GM12878 (cell line): ENCODE measurements around the gene PIEZO2. TPM values are rescaled to one million over a fixed set of nuclear protein-coding genes. Genes with fewer than 3 reads are reported as not detected.

Experiments used
- ATAC-seq: fragments of 200-7000 bp; cut with Tn5 transposase; 3 replicates; pipeline ENCODE4 v1.9.1; 2020; ENCODE audit warnings: mild to moderate bottlenecking, moderate library complexity
- BruUV-seq: library from RNA; stranded (reverse); fragments of 400-500 nt; replicated peaks from 2 replicates; lab custom pipeline; 2021; lab: Mats Ljungman, UMichigan
- CTCF ChIA-PET: fragments of 300-600 bp; sonication (Branson Sonifier 250); formaldehyde crosslinking; extraction: SDS; loops from one replicate; lab custom pipeline; 2021; ENCODE audit warnings: inconsistent platforms; lab: Yijun Ruan, JAX
- POLR2A ChIA-PET: fragments of 350-600 bp; formaldehyde crosslinking; extraction: SDS; loops from one replicate; lab custom pipeline; 2021; ENCODE audit warnings: inconsistent platforms; lab: Charles Lee
- RAD21 ChIA-PET: fragments of 300-600 bp; sonication (Branson Sonifier 250); formaldehyde crosslinking; loops from one replicate; lab custom pipeline; 2023; ENCODE audit warnings: antibody characterized with exemption; ENCODE audit not compliant: unreplicated experiment; lab: Charles Lee
- SMC1A ChIA-PET: fragments of 300-600 bp; sonication (Branson Sonifier 250); formaldehyde crosslinking; loops from one replicate; lab custom pipeline; 2023; ENCODE audit not compliant: unreplicated experiment, uncharacterized antibody; lab: Charles Lee
- DNase-seq: peaks from one replicate; pipeline ENCODE4 v3.0.0-alpha.2; 2011; ENCODE audit warnings: low read depth, low spot score
- FAIRE-seq: peaks from 3 replicates; lab custom pipeline; 2011; peaks lifted over from hg19 to GRCh38; lab: Jason Lieb, UNC
- H2AFZ ChIP-seq: 2 replicates; pipeline ENCODE4 v1.6.0; 2011; ENCODE audit warnings: low read depth, low read length, control low read depth; ENCODE audit not compliant: control insufficient read depth
- H3K27ac ChIP-seq: 2 replicates; pipeline ENCODE4 v1.5.1; 2011; ENCODE audit warnings: control low read depth; ENCODE audit not compliant: control insufficient read depth, insufficient read depth
- H3K27me3 ChIP-seq, 2 experiments: replicated peaks in 1 of 2; 2 replicates each; pipeline versions ENCODE4 v1.6.0 to v1.6.1; 2011; ENCODE audit warnings: low read length in 1 of 2; ENCODE audit not compliant: control insufficient read depth in 2 of 2, insufficient read depth in 2 of 2
- H3K36me3 ChIP-seq, 2 experiments: 2 replicates each; pipeline ENCODE4 v1.5.1; 2011; ENCODE audit warnings: low read length in 1 of 2; ENCODE audit not compliant: control insufficient read depth in 2 of 2, insufficient read depth in 2 of 2
- H3K4me1 ChIP-seq: 2 replicates; pipeline ENCODE4 v1.6.1; 2011; ENCODE audit warnings: mild to moderate bottlenecking, low read length, moderate library complexity, mixed read lengths; ENCODE audit not compliant: control insufficient read depth, insufficient read depth
- H3K4me2 ChIP-seq: 2 replicates; pipeline ENCODE4 v1.6.0; 2011; ENCODE audit warnings: control low read depth; ENCODE audit not compliant: control insufficient read depth, insufficient read depth
- H3K4me3 ChIP-seq: fragments of 200-600 bp; sonication (generic); 2 replicates; pipeline ENCODE4 v1.5.1; 2016
- H3K79me2 ChIP-seq: 2 replicates; pipeline ENCODE4 v1.6.0; 2011; ENCODE audit warnings: low read length; ENCODE audit not compliant: control insufficient read depth, insufficient read depth
- H3K9ac ChIP-seq: 2 replicates; pipeline ENCODE4 v1.8.0; 2011; ENCODE audit warnings: low read length, control low read depth, mixed read lengths; ENCODE audit not compliant: control insufficient read depth, insufficient read depth
- H3K9me3 ChIP-seq: replicated peaks from 3 replicates; pipeline ENCODE4 v1.5.1; 2011; ENCODE audit warnings: mild to moderate bottlenecking, low read length; ENCODE audit not compliant: control insufficient read depth, insufficient read depth
- H4K20me1 ChIP-seq: 2 replicates; pipeline ENCODE4 v1.6.0; 2011; ENCODE audit not compliant: control insufficient read depth, insufficient read depth
- ASH2L ChIP-seq: fragments of 300-600, 200-600 bp; sonication (generic); IDR thresholded peaks from 2 replicates; pipeline ENCODE4 v1.6.1; 2017; ENCODE audit warnings: low read depth, mild to moderate bottlenecking, borderline replicate concordance
- BRCA1 ChIP-seq: IDR thresholded peaks from 2 replicates; pipeline ENCODE4 v1.6.1; 2011; ENCODE audit warnings: low read depth, low read length, improper control_type of control experiment
- CBX3 ChIP-seq: fragments of 200-600 bp; sonication (generic); IDR thresholded peaks from 2 replicates; pipeline ENCODE4 v1.6.1; 2016; ENCODE audit warnings: low read depth, borderline replicate concordance
- FOS ChIP-seq: IDR thresholded peaks from 3 replicates; pipeline ENCODE4 v1.6.1; 2011; ENCODE audit warnings: borderline replicate concordance; ENCODE audit not compliant: insufficient read length; ENCODE audit errors: extremely low read depth
- MEF2A ChIP-seq: IDR thresholded peaks from 2 replicates; pipeline ENCODE4 v1.6.1; 2011; ENCODE audit warnings: low read depth, mild to moderate bottlenecking, low read length, moderate library complexity; ENCODE audit not compliant: insufficient read depth
- MEF2B ChIP-seq: fragments of 450-650 bp; IDR thresholded peaks from 2 replicates; pipeline ENCODE4 v1.6.1; 2018; ENCODE audit warnings: mild to moderate bottlenecking, moderate library complexity; ENCODE audit not compliant: partially characterized antibody, poor library complexity, severe bottlenecking
- MYB ChIP-seq: fragments of 150-350 bp; IDR thresholded peaks from 2 replicates; pipeline ENCODE4 v1.6.1; 2014; ENCODE audit warnings: mild to moderate bottlenecking, low read depth, low read length, borderline replicate concordance
- NFYA ChIP-seq: IDR thresholded peaks from 2 replicates; pipeline ENCODE4 v1.6.1; 2011; ENCODE audit warnings: low read depth, mild to moderate bottlenecking, low read length, improper control_type of control experiment, borderline replicate concordance
- NRF1 ChIP-seq: conservative IDR thresholded peaks from 2 replicates; pipeline ENCODE4 v1.6.1; 2011; ENCODE audit warnings: mild to moderate bottlenecking, low read depth, low read length, improper control_type of control experiment
- RELB ChIP-seq: fragments of 450-650 bp; IDR thresholded peaks from 2 replicates; pipeline ENCODE4 v1.6.1; 2017; ENCODE audit warnings: low read depth, mild to moderate bottlenecking, moderate library complexity
- ZSCAN29 ChIP-seq: fragments of 450-650 bp; IDR thresholded peaks from 2 replicates; pipeline ENCODE4 v1.6.1; 2017; ENCODE audit warnings: mild to moderate bottlenecking, moderate library complexity
- whole genome bisulfite sequencing: methylation state at CpG from one replicate; pipeline ENCODE4 v1.1.6; 2016; ENCODE audit warnings: low lambda C conversion rate; ENCODE audit not compliant: insufficient replicate concordance, insufficient coverage; ENCODE audit errors: missing lambda C conversion rate; 5-methylcytosine and 5-hydroxymethylcytosine counted together
- in situ Hi-C: fragments of 300-500 bp; cut with MboI; formaldehyde crosslinking; loops from 9 replicates; pipeline ENCODE4 v1.14.3; 2018; ENCODE audit warnings: mixed read lengths
- intact Hi-C: fragments of 100-400 bp; cut with micrococcal nuclease; formaldehyde crosslinking; loops from one replicate; pipeline ENCODE4 v1.14.2; 2022; ENCODE audit not compliant: unreplicated experiment
- polyA plus RNA-seq, 11 experiments: library from polyadenylated mRNA; depleted of rRNA in 4 of 11; unstranded in 6 of 11; stranded (reverse) in 5 of 11; fragments of >200 nt; fragmentation: Nextera tagmentation in 4 of 11; fragmentation: Illumina TruSeq in 1 of 11; extraction: Ambion mirVana in 4 of 11; extraction: Trizol in 1 of 11; gene quantifications; 1 replicate in 1 of 11; 2 replicates in 10 of 11; pipeline versions ENCODE4 v1.2.1 to v1.2.3, GENCODE V29; 2011 to 2016; ENCODE audit warnings: inconsistent platforms in 2 of 11, missing spikeins in 2 of 11, low read depth in 1 of 11
- total RNA-seq, 4 experiments: library from RNA; depleted of rRNA in 3 of 4; stranded (reverse); fragments of >200 nt in 3 of 4; fragmentation: Illumina TruSeq in 1 of 4; extraction: Trizol in 1 of 4; gene quantifications; 2 replicates each; pipeline versions ENCODE4 v1.2.1 to v1.2.3, GENCODE V29; 2013 to 2021
- TF ChIP-seq, protein P1 (sequence below): fragments of 450-650 bp; IDR thresholded peaks from 2 replicates; pipeline ENCODE4 v1.6.1; 2018; ENCODE audit warnings: mild to moderate bottlenecking, low read depth, moderate library complexity; ENCODE audit not compliant: partially characterized antibody
- TF ChIP-seq, protein P2 (sequence below): fragments of 450-650 bp; IDR thresholded peaks from 2 replicates; pipeline ENCODE4 v1.6.1; 2017; ENCODE audit warnings: mild to moderate bottlenecking, moderate library complexity

The PIEZO2 gene
- total and polyA plus RNA-seq, 10 of the 15 experiments (the other 5 are each of a cell fraction or from before 2014, with no cell fraction given): 6.7 to 42.3 (median 27.4) TPM

GRCh38 chr18:11027862-11028261 lies 121.5 kb downstream of the PIEZO2 start:
- intact Hi-C loops: loop anchor here (5.0 kb wide), 1 partner anchor 76 kb away; no protein-coding TSS in a partner anchor
- ChIA-PET POLR2A (interaction anchor here (0.6 to 2.9 kb wide), 10 partner anchors 10 to 1812 kb away, joined by 3 to 16 read pairs (median 4); no protein-coding TSS in a partner anchor), RAD21 (interaction anchor here (0.8 to 3.6 kb wide), 24 partner anchors 8 to 342 kb away, joined by 3 to 24 read pairs (median 5); no protein-coding TSS in a partner anchor), SMC1A (interaction anchor here (0.7 to 4.7 kb wide), 30 partner anchors 8 to 185 kb away, joined by 3 to 61 read pairs (median 6); no protein-coding TSS in a partner anchor), CTCF (interaction anchor here (0.7 to 4.5 kb wide), 12 partner anchors 8 to 233 kb away, joined by 3 to 49 read pairs (median 3); no protein-coding TSS in a partner anchor)
- Histone ChIP-seq H3K27me3 (no peaks in the 10 kb centered on the region), H2AFZ (peak overlapping the region; percentile 1; the same call in 1 of the 2 replicates), H3K36me3 (peaks cover 0 to 3% of the 10 kb centered on the region in 2 experiments; a peak in 1 of 4 replicates), H3K9ac (peak overlapping the region; percentile 3), H3K4me2 (peak overlapping the region; percentile 3), H3K4me3 (no peak overlapping the region), H3K4me1 (peaks cover 25% of the 10 kb centered on the region), H4K20me1 (no peaks in the 10 kb centered on the region), H3K9me3 (no peaks in the 10 kb centered on the region; the same call in 1 of the 3 replicates), H3K27ac (peak overlapping the region; percentile 73), H3K79me2 (peaks cover 45% of the 10 kb centered on the region)
- peak; percentile 61 for FAIRE-seq
- in situ Hi-C loops: no loop called here
- peak; percentile 99 for ATAC-seq
- no TSS peak for BruUV-seq
- DNase-seq: peak; percentile 68
- 9% methylated on average over 4 of the region's 4 CpGs for WGBS
- no peak; the same call in 1 of the 2 replicates for TF ChIP-seq RELB
- TF ChIP-seq, protein P1, sequence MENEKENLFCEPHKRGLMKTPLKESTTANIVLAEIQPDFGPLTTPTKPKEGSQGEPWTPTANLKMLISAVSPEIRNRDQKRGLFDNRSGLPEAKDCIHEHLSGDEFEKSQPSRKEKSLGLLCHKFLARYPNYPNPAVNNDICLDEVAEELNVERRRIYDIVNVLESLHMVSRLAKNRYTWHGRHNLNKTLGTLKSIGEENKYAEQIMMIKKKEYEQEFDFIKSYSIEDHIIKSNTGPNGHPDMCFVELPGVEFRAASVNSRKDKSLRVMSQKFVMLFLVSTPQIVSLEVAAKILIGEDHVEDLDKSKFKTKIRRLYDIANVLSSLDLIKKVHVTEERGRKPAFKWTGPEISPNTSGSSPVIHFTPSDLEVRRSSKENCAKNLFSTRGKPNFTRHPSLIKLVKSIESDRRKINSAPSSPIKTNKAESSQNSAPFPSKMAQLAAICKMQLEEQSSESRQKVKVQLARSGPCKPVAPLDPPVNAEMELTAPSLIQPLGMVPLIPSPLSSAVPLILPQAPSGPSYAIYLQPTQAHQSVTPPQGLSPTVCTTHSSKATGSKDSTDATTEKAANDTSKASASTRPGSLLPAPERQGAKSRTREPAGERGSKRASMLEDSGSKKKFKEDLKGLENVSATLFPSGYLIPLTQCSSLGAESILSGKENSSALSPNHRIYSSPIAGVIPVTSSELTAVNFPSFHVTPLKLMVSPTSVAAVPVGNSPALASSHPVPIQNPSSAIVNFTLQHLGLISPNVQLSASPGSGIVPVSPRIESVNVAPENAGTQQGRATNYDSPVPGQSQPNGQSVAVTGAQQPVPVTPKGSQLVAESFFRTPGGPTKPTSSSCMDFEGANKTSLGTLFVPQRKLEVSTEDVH: no peak
- TF ChIP-seq NFYA: no peak
- peak; percentile 31 for TF ChIP-seq MEF2B
- no peak for TF ChIP-seq NRF1
- no peak for TF ChIP-seq MYB
- no peak for TF ChIP-seq BRCA1
- no peak for TF ChIP-seq ZSCAN29
- no peak for TF ChIP-seq FOS
- TF ChIP-seq, protein P2, sequence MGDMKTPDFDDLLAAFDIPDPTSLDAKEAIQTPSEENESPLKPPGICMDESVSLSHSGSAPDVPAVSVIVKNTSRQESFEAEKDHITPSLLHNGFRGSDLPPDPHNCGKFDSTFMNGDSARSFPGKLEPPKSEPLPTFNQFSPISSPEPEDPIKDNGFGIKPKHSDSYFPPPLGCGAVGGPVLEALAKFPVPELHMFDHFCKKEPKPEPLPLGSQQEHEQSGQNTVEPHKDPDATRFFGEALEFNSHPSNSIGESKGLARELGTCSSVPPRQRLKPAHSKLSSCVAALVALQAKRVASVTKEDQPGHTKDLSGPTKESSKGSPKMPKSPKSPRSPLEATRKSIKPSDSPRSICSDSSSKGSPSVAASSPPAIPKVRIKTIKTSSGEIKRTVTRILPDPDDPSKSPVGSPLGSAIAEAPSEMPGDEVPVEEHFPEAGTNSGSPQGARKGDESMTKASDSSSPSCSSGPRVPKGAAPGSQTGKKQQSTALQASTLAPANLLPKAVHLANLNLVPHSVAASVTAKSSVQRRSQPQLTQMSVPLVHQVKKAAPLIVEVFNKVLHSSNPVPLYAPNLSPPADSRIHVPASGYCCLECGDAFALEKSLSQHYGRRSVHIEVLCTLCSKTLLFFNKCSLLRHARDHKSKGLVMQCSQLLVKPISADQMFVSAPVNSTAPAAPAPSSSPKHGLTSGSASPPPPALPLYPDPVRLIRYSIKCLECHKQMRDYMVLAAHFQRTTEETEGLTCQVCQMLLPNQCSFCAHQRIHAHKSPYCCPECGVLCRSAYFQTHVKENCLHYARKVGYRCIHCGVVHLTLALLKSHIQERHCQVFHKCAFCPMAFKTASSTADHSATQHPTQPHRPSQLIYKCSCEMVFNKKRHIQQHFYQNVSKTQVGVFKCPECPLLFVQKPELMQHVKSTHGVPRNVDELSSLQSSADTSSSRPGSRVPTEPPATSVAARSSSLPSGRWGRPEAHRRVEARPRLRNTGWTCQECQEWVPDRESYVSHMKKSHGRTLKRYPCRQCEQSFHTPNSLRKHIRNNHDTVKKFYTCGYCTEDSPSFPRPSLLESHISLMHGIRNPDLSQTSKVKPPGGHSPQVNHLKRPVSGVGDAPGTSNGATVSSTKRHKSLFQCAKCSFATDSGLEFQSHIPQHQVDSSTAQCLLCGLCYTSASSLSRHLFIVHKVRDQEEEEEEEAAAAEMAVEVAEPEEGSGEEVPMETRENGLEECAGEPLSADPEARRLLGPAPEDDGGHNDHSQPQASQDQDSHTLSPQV: no peak
- TF ChIP-seq ASH2L: no peak
- TF ChIP-seq CBX3: no peak
- TF ChIP-seq MEF2A: no peak
